Mucosa of rectum (tissue), 2 donors: ENCODE data around the gene SMAD2.

Experiments used
- H3K27ac ChIP-seq, 2 donors: one replicate each; pipeline ENCODE4 v1.7.0; 2013; ENCODE audit warnings: inconsistent platforms in 2 of 2, low read depth in 2 of 2, low read length in 2 of 2
- H3K27me3 ChIP-seq, 2 donors: one replicate each; pipeline ENCODE4 v1.7.0; 2013; ENCODE audit warnings: low read length in 2 of 2; ENCODE audit not compliant: control insufficient read depth in 2 of 2, insufficient read depth in 2 of 2
- H3K36me3 ChIP-seq, 2 donors: one replicate each; pipeline ENCODE4 v1.7.0; 2013; ENCODE audit warnings: low read length in 2 of 2; ENCODE audit not compliant: control insufficient read depth in 2 of 2, insufficient read depth in 2 of 2
- H3K4me1 ChIP-seq, 2 donors: one replicate each; pipeline ENCODE4 v1.7.0; 2013; ENCODE audit warnings: low read length in 2 of 2, mild to moderate bottlenecking in 1 of 2; ENCODE audit not compliant: control insufficient read depth in 2 of 2, insufficient read depth in 2 of 2
- H3K4me3 ChIP-seq, 2 donors: one replicate each; pipeline ENCODE4 v1.7.0; 2013; ENCODE audit warnings: low read length in 2 of 2
- H3K9ac ChIP-seq, 2 donors: one replicate each; pipeline ENCODE4 v1.7.0; 2013; ENCODE audit warnings: low read length in 2 of 2, low read depth in 1 of 2, mild to moderate bottlenecking in 1 of 2
- H3K9me3 ChIP-seq, 2 donors: one replicate each; pipeline ENCODE4 v1.7.0; 2013; ENCODE audit warnings: low read length in 2 of 2; ENCODE audit not compliant: control insufficient read depth in 2 of 2
- donor health status: healthy.
- donor health status: Normal muscosa, but diverticular disease.

SMAD2 gene

DNA sequence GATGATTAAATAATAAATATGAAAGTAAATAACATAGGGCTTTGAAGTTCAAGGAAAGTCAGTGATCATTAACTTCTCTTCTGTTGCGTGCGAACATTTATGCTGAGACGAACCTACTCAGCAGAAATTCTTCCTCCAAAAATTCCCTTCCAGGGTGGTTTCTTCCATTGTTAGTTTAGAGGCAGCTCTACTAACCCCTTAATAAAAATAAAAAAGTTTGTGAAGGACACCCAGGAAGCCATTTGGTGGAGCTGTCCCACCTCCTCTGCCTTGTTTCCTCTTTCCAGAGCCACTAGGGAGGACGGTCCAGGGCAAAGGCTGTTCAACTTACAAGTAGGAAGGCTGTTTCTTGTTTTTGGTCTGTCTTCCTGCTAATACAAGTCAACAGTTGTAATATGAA, 2.1 kb upstream of the SMAD2 start:
- Histone ChIP-seq H3K27ac (no peak overlapping the region), H3K9ac (no peak overlapping the region), H3K27me3 (no peaks in the 10 kb centered on the region), H3K36me3 (no peaks in the 10 kb centered on the region), H3K9me3 (no peaks in the 10 kb centered on the region), H3K4me3 (no peak overlapping the region), H3K4me1 (peaks cover 9 to 10% of the 10 kb centered on the region in 2 donors)

DNA sequence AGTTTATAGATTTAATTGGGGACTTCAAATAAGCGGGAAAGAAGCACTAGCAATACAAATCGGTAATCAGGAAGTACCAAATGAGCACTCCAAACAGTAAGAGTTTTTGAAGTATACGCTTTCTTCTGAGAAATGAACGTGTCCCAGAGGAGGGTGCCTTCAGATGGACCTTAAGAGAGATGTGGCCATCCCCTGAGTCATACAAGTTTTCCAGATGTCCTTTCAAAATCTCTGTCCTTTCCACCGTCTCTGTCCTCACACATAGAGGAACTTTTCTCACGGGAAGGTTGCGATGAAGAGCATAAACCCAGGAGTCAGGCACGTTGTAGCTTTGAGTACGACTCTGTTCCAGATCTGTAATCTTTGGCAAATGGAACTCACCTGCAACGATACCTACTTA, 1.7 kb upstream of the SMAD2 start:
- H3K9ac ChIP-seq, result no peak overlapping the region
- H3K27ac ChIP-seq, result no peak overlapping the region
- H3K9me3 ChIP-seq, result no peaks in the 10 kb centered on the region
- no peaks in the 10 kb centered on the region for H3K36me3 ChIP-seq
- no peaks in the 10 kb centered on the region for H3K27me3 ChIP-seq
- peak overlapping the region in 1 of 2 donors; percentile 67 for H3K4me3 ChIP-seq
- H3K4me1 ChIP-seq, result peaks cover 9 to 10% of the 10 kb centered on the region in 2 donors

DNA sequence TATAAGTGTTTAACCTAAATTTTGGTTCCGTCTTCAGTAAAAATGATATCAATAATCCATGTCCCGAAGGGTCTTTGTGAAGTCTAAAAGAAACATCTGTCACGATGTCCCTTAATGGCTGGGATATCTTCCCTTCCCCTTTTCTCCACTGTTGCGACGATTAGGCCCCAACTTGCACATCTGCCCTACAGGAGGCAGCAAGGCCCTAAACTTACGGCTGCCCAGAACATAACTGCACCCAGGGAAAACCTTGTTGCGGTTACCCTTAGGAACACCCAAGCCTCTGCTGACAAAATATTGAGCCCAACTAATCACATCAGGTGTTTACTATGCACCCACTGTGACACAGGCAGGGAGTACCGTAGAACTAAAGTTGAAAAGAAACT, 1.3 kb upstream of the SMAD2 start:
- Histone ChIP-seq H3K9me3 (no peaks in the 10 kb centered on the region), H3K27me3 (no peaks in the 10 kb centered on the region), H3K4me3 (peak overlapping the region; percentile 67 to 77), H3K9ac (peak overlapping the region in 1 of 2 donors; percentile 91), H3K36me3 (no peaks in the 10 kb centered on the region), H3K27ac (peak overlapping the region; percentile 94), H3K4me1 (peaks cover 10 to 12% of the 10 kb centered on the region in 2 donors)

DNA sequence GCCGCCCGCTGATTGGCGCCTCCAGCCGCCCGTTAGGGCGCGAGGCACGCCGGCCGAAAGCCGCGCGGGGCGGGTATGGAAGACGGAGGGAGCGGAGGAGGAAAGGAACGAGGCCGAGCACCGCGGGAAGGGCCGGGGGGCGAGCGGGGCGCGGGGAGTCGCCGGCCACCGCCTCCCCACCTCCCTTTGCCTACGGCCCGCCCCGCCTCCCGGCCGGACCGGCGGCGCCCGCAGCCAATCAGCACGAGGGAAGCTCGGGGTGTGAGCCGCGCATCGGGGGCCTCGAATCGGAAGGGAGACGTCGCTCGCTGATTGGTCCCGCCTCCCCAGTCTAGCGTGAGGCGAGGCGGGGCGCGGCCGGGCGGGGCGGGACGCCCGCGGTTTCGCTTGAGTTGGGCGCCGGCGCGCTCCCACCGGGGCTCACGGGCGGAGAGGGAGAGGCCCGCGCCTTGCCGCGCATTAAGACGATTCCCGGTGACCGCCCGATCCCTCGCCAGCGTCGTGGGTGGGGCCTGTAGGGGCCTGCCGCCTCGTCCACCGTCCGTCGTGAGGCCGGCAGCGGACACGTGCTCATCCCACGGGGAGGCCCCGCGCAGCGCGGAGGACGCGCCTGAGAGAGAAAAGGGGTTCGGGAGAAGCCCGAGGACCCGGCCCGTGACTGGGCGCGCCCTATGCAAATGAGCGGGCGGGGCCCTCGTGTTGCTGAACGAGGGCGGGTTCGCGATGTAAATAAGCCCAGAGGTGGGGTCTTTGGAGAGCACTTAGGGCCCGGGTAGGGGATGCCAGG, 665 bp upstream of the SMAD2 start:
- Histone ChIP-seq H3K4me1 (peaks cover 10 to 12% of the 10 kb centered on the region in 2 donors), H3K9me3 (no peaks in the 10 kb centered on the region)

DNA sequence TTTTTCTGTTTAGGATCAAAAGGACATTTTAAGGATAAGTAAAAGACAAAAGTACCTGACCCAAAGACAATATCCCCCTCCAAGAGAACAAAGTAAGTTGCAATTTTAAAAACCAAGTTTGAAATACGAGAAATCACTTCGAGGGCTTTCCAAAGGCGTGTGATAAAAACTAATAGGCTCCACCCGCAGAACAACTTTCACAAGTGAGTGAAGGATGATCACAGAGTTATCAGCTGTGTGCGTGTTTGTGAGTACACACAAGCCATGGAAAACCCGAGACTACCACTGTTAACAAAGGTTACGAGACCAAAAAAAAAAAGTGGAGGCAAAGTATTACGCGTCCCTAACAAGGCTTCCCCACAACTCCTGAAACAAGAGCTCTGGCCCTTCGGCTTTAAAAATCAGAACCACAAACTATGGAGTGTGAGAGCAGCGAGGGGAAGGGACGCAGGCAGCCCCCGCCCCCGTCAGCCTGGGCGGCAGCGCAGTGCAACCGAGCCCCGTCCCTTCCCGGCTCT, 719 bp downstream of the SMAD2 start:
- Histone ChIP-seq H3K27me3 (no peaks in the 10 kb centered on the region), H3K4me3 (peak overlapping the region; percentile 77 to 91), H3K27ac (peak overlapping the region; percentile 94), H3K9me3 (no peaks in the 10 kb centered on the region), H3K9ac (peak overlapping the region; percentile 71 to 80), H3K4me1 (peaks cover 12 to 14% of the 10 kb centered on the region in 2 donors), H3K36me3 (no peaks in the 10 kb centered on the region)

More for the DNA sequence above, 665 bp upstream of the SMAD2 start:
- H3K27ac ChIP-seq, result peak overlapping the region; percentile 94
- H3K36me3 ChIP-seq, result no peaks in the 10 kb centered on the region
- peak overlapping the region in 1 of 2 donors; percentile 91 for H3K9ac ChIP-seq
- H3K27me3 ChIP-seq, result no peaks in the 10 kb centered on the region
- peak overlapping the region; percentile 67 to 77 for H3K4me3 ChIP-seq

DNA sequence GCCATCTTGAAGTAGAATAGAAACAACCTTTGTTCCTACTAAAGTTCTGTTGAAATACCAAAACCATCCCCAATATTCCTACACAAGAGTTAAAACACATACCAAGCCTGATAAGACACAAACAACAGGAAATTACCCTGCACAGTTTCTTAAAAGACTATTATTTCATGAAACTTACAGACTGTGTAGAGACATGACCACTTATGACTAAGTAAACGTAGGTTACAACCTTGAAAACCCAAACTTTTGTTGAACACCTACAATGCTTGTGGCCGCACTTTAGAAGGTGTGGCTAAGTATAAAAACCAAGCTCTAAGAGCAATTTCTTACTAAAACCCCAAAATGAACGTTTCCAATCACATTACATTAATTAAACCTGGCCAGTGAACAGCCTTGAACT, 2.0 kb downstream of the SMAD2 start:
- no peak overlapping the region for H3K9ac ChIP-seq
- no peak overlapping the region for H3K27ac ChIP-seq
- peak overlapping the region; percentile 1 to 91 for H3K4me3 ChIP-seq

DNA sequence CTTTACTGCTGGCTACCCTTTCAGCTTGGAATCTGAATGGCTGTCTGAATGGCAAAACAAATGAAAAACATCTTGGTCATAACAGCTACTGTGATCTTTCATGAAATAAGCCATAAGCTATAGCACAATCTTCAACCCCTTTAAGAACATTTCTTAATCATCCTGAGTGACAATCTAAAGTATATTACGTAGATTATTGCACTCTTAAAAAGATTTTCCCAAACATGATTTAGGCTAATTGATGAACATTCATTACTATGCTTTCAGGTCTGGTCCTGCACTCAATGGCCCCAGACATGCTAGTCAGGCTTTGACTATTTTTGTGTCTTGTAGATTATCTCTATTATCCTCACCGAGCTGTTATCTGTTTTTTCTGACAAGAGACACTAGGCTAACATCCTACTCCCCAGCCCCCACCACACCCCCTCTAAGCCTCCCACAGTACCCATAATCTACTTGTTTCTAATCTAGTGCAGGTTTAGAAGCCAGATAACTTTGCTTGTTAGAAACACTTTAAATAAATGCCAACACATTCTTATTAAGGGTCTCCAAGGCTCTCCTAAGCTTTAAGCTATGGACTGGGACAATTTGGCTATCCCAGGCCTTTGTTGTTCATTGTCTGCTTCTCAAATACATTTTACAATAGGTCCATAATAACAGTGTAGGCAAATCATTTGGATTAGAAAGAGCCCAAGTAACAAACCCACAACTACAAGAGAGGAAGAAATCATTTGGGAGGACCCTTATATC, 4.2 kb downstream of the SMAD2 start:
- Histone ChIP-seq H3K9ac (no peak overlapping the region), H3K9me3 (no peaks in the 10 kb centered on the region), H3K4me3 (no peak overlapping the region), H3K4me1 (peaks cover 7 to 10% of the 10 kb centered on the region in 2 donors), H3K27me3 (no peaks in the 10 kb centered on the region), H3K27ac (no peak overlapping the region), H3K36me3 (no peaks in the 10 kb centered on the region)

More for the DNA sequence above, 2.0 kb downstream of the SMAD2 start:
- H3K9me3 ChIP-seq, result no peaks in the 10 kb centered on the region
- H3K36me3 ChIP-seq, result no peaks in the 10 kb centered on the region
- no peaks in the 10 kb centered on the region for H3K27me3 ChIP-seq
- peaks cover 12 to 14% of the 10 kb centered on the region in 2 donors for H3K4me1 ChIP-seq

DNA sequence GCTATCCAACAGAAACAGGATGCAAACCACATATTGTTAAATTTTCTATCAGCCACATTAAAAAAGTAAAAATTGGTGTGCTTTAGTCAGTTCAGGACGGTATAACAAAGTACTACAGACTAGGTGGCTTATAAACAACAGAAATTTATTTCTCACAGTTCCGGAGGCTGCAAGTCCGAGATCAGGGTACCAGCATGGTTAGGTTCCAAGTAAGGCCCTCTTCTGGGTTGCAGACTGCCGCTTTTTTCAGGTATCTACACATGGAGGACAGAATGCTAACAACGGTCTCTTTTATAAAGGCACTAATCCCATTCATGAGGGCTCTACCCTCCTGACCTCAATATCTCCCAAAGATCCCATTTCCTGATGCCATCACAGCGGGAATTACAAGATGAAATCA, 10.5 kb downstream of the SMAD2 start:
- peaks cover 3% of the 10 kb centered on the region in 2 donors for H3K4me1 ChIP-seq

DNA sequence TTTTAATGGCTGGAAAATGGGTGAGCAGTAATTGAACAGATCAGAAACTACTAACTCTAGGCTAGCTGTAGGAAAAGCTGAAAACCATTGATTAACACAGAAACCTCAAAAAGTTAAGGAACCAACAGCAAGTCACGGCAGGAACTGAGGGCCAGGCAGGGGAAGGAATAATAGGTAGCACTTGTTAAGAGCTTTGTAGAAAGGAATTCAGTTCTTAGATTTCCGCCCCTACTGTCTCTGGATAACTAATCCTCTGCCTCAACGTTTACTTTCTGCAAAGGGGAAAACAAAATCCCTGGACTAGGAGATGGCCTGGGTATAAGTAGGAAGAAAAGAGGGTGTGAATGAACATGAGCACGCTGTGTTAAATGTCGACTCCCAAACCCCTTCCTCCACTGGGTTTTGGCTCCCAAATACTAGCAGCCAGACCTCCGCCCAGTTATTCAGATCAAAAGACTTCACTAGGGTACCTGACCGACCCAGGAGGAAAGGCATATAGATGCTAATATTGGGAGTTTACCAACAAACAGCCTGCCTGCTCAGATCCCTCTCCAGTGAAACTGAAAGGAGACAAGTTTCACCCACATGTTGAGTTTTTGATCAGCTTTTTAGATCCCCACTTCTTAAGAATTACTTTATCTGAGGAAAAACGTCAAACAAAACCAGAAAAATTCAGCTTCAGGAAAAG, 12.4 kb downstream of the SMAD2 start:
- H3K9me3 ChIP-seq, result no peaks in the 10 kb centered on the region
- no peaks in the 10 kb centered on the region for H3K27me3 ChIP-seq
- peaks cover 3% of the 10 kb centered on the region in 2 donors for H3K4me1 ChIP-seq
- H3K9ac ChIP-seq, result no peak overlapping the region
- no peak overlapping the region for H3K4me3 ChIP-seq
- no peak overlapping the region for H3K27ac ChIP-seq
- no peaks in the 10 kb centered on the region for H3K36me3 ChIP-seq

More for the DNA sequence above, 10.5 kb downstream of the SMAD2 start:
- H3K4me3 ChIP-seq, result no peak overlapping the region
- H3K27me3 ChIP-seq, result no peaks in the 10 kb centered on the region
- no peak overlapping the region for H3K9ac ChIP-seq
- H3K27ac ChIP-seq, result no peak overlapping the region
- no peaks in the 10 kb centered on the region for H3K36me3 ChIP-seq
- no peaks in the 10 kb centered on the region for H3K9me3 ChIP-seq
